ENCODE data around the gene GALR2. TPM values are rescaled to one million over a fixed set of nuclear protein-coding genes. Genes with fewer than 3 reads are reported as not detected.

GALR2 gene
- total RNA-seq, 1 donor from 2014 or later = 0.44 TPM

Other genes with a start within 250 kb of the GALR2 start
- gene UNC13D, start 230.4 kb upstream of the GALR2 start, total RNA-seq = 26.0 TPM
- gene WBP2, start 219.4 kb upstream of the GALR2 start, total RNA-seq = 57.5 TPM
- 23.4 TPM for gene TRIM47, start 196.2 kb upstream of the GALR2 start, total RNA-seq
- 10.6 TPM for gene TRIM65, start 177.8 kb upstream of the GALR2 start, total RNA-seq
- 81.8 TPM for gene MRPL38, start 169.9 kb upstream of the GALR2 start, total RNA-seq
- gene FBF1, start 133.7 kb upstream of the GALR2 start, total RNA-seq = 7.8 TPM
- gene ACOX1, start 95.6 kb upstream of the GALR2 start, total RNA-seq = 66.0 TPM
- 25.5 TPM for gene TEN1, start 95.5 kb upstream of the GALR2 start, total RNA-seq
- gene CDK3, start 73.9 kb upstream of the GALR2 start, total RNA-seq = 4.1 TPM
- 175 TPM for gene EVPL, start 47.5 kb upstream of the GALR2 start, total RNA-seq
- 71.5 TPM for gene SRP68, start 2.3 kb upstream of the GALR2 start, total RNA-seq
- not detected for gene ZACN, start 4.4 kb downstream of the GALR2 start, total RNA-seq
- gene EXOC7, start 29.0 kb downstream of the GALR2 start, total RNA-seq = 91.1 TPM
- not detected for gene FOXJ1, start 66.5 kb downstream of the GALR2 start, total RNA-seq
- gene RNF157, start 165.7 kb downstream of the GALR2 start, total RNA-seq = 0.32 TPM
- gene UBALD2, start 190.6 kb downstream of the GALR2 start, total RNA-seq = 86.9 TPM
- 1.6 TPM for gene QRICH2, start 233.5 kb downstream of the GALR2 start, total RNA-seq

Data from esophagus mucosa (tissue), 1 donor.